ENCODE results near the gene SSPN. TPM values are rescaled to one million over a fixed set of nuclear protein-coding genes. Genes with fewer than 3 reads are reported as not detected.

SSPN gene
- total RNA-seq, 2 donors from 2014 or later: 1.3 to 3.7 TPM

DNA sequence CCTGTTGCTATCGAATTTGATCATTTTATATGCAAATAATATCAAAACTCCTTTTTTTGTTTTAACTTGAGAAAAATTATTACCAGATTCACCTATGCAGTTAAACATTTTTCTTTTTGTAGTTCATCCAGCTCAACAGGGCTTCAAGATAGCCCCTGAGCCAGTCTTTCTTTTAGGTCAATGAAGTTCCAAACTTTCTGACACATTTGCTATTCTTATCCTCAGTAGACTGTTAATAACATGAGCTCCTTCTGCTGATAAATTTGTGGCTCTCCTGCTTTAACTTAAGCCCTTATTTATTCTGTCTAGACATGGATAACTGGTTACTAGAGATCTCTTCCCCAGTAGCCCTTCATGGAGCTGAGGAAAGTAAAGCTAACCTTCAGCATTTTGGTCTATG lies 33.2 kb upstream of the SSPN start:
- Histone ChIP-seq H3K27ac (ENCODE audit: low read depth, low read length) (no peak overlapping the region), H3K27me3 (ENCODE audit: control insufficient read depth, insufficient read depth, low read length, poor library complexity, severe bottlenecking) (no peaks in the 10 kb centered on the region), H3K9me3 (ENCODE audit: control insufficient read depth, low read length) (no peaks in the 10 kb centered on the region), H3K9ac (ENCODE audit: extremely low read depth, low read length, poor library complexity, severe bottlenecking) (no peak overlapping the region), H3K4me3 (ENCODE audit: low read length) (no peak overlapping the region), H3K4me1 (ENCODE audit: control insufficient read depth, insufficient read depth, low read length) (no peaks in the 10 kb centered on the region), H3K36me3 (ENCODE audit: control insufficient read depth, insufficient read depth, low read length) (no peaks in the 10 kb centered on the region)
- Mint-ChIP-seq H3K4me3 (no peak overlapping the region), H3K36me3 (ENCODE audit: low read depth) (no peaks in the 10 kb centered on the region), H3K27ac (no peak overlapping the region), H3K9me3 (no peaks in the 10 kb centered on the region), H3K4me1 (peaks cover 3% of the 10 kb centered on the region), H3K27me3 (ENCODE audit: insufficient read depth) (peaks cover 2% of the 10 kb centered on the region)
- 78 to 89% methylated on average over 1 of the region's 1 CpG for WGBS, 2 experiments (ENCODE audit: insufficient coverage in 1 of 2, insufficient read length in 1 of 2)
- no peak for DNase-seq
- TF ChIP-seq, protein P1, sequence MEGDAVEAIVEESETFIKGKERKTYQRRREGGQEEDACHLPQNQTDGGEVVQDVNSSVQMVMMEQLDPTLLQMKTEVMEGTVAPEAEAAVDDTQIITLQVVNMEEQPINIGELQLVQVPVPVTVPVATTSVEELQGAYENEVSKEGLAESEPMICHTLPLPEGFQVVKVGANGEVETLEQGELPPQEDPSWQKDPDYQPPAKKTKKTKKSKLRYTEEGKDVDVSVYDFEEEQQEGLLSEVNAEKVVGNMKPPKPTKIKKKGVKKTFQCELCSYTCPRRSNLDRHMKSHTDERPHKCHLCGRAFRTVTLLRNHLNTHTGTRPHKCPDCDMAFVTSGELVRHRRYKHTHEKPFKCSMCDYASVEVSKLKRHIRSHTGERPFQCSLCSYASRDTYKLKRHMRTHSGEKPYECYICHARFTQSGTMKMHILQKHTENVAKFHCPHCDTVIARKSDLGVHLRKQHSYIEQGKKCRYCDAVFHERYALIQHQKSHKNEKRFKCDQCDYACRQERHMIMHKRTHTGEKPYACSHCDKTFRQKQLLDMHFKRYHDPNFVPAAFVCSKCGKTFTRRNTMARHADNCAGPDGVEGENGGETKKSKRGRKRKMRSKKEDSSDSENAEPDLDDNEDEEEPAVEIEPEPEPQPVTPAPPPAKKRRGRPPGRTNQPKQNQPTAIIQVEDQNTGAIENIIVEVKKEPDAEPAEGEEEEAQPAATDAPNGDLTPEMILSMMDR (conservative IDR thresholded peaks at IDR 0.05): no peak

- Histone ChIP-seq H3K27ac (ENCODE audit: low read depth, low read length) (no peak overlapping the region), H3K4me1 (ENCODE audit: control insufficient read depth, insufficient read depth, low read length) (no peaks in the 10 kb centered on the region), H3K9ac (ENCODE audit: extremely low read depth, low read length, poor library complexity, severe bottlenecking) (no peak overlapping the region), H3K9me3 (ENCODE audit: control insufficient read depth, low read length) (no peaks in the 10 kb centered on the region), H3K36me3 (ENCODE audit: control insufficient read depth, insufficient read depth, low read length) (no peaks in the 10 kb centered on the region), H3K4me3 (ENCODE audit: low read length) (no peak overlapping the region), H3K27me3 (ENCODE audit: control insufficient read depth, insufficient read depth, low read length, poor library complexity, severe bottlenecking) (no peaks in the 10 kb centered on the region)
- TF ChIP-seq, protein P1 (conservative IDR thresholded peaks at IDR 0.05): no peak
- Mint-ChIP-seq H3K36me3 (ENCODE audit: low read depth) (no peaks in the 10 kb centered on the region), H3K4me1 (peaks cover 3% of the 10 kb centered on the region), H3K27me3 (ENCODE audit: insufficient read depth) (peaks cover 4% of the 10 kb centered on the region), H3K4me3 (no peak overlapping the region), H3K9me3 (no peaks in the 10 kb centered on the region), H3K27ac (no peak overlapping the region)
- 90% methylated on average over 2 to 4 of the region's 4 CpGs for WGBS, 2 experiments (ENCODE audit: insufficient coverage in 1 of 2, insufficient read length in 1 of 2)
- DNase-seq: no peak
Observed at GRCh38 chr12:26162905-26163304, 32.5 kb upstream of the SSPN start.

DNA sequence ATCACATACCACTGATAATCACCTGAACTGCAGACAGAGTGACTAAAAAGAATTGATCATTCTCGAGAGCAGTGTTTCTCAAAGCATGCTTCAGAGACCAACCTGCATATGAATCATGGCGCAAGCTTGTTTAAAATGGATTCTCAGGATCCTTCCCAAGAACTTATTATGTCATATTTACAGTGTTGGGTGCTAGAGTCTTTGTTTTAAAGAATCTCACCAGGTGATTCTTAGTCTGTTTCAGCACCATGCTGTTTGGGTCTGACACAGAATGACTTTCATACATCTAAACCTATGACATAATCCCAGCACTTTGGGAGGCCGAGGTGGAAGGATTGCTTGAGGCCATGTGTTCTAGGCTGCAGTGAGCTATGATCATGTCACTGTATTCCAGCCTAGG lies 31.3 kb upstream of the SSPN start:
- 58 to 100% methylated on average over 1 to 3 of the region's 3 CpGs for WGBS, 2 experiments (ENCODE audit: insufficient coverage in 1 of 2, insufficient read length in 1 of 2)
- Histone ChIP-seq H3K27me3 (ENCODE audit: control insufficient read depth, insufficient read depth, low read length, poor library complexity, severe bottlenecking) (no peaks in the 10 kb centered on the region), H3K9me3 (ENCODE audit: control insufficient read depth, low read length) (no peaks in the 10 kb centered on the region), H3K9ac (ENCODE audit: extremely low read depth, low read length, poor library complexity, severe bottlenecking) (no peak overlapping the region), H3K36me3 (ENCODE audit: control insufficient read depth, insufficient read depth, low read length) (no peaks in the 10 kb centered on the region), H3K4me1 (ENCODE audit: control insufficient read depth, insufficient read depth, low read length) (no peaks in the 10 kb centered on the region), H3K4me3 (ENCODE audit: low read length) (no peak overlapping the region), H3K27ac (ENCODE audit: low read depth, low read length) (no peak overlapping the region)
- peaks cover 4% of the 10 kb centered on the region for H3K27me3 Mint-ChIP-seq (ENCODE audit: insufficient read depth)
- DNase-seq: no peak
- no peaks in the 10 kb centered on the region for H3K4me1 Mint-ChIP-seq
- TF ChIP-seq, protein P1 (conservative IDR thresholded peaks at IDR 0.05): no peak
- no peak overlapping the region for H3K4me3 Mint-ChIP-seq
- no peaks in the 10 kb centered on the region for H3K36me3 Mint-ChIP-seq (ENCODE audit: low read depth)
- H3K27ac Mint-ChIP-seq: no peak overlapping the region
- H3K9me3 Mint-ChIP-seq: no peaks in the 10 kb centered on the region
